Fibroblast of pulmonary artery (primary cell): ENCODE results near the gene ST8SIA1.

ENCODE experiments used
- DNase-seq: peaks from one replicate; pipeline ENCODE4 v3.0.0-alpha.2; 2010; ENCODE audit warnings: low read depth
- H3K4me3 ChIP-seq: replicated peaks from 2 replicates; pipeline ENCODE4 v1.5.1; 2011; ENCODE audit warnings: low read depth, mild to moderate bottlenecking, control low read depth, low read length, moderate library complexity
- TF ChIP-seq, protein P1 (sequence below): IDR thresholded peaks from 2 replicates; pipeline ENCODE4 v1.5.1; 2011; ENCODE audit warnings: mild to moderate bottlenecking, control low read depth, low read length, inconsistent platforms; ENCODE audit errors: missing control alignments

Gene ST8SIA1

DNA sequence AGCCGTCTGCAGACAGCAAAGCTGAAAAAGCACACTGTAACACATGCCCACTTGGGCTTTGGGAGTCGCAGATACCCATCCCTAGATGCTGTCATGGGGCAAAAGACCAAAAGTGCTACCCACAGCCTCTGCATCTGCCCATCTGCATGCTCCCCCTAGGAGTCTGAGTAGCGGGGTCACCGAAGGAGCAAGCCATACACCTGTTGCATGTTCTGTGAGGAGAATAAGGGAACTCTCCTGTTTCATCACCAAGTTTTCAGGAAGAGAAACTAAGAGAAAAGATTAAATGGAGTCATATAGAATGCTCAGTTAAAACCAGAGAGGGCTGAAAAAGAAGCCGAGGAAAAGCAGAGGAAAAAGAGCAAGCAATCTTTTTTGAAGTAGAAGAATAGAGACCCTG is 13.7 kb upstream of the ST8SIA1 start:
- TF ChIP-seq, protein P1, sequence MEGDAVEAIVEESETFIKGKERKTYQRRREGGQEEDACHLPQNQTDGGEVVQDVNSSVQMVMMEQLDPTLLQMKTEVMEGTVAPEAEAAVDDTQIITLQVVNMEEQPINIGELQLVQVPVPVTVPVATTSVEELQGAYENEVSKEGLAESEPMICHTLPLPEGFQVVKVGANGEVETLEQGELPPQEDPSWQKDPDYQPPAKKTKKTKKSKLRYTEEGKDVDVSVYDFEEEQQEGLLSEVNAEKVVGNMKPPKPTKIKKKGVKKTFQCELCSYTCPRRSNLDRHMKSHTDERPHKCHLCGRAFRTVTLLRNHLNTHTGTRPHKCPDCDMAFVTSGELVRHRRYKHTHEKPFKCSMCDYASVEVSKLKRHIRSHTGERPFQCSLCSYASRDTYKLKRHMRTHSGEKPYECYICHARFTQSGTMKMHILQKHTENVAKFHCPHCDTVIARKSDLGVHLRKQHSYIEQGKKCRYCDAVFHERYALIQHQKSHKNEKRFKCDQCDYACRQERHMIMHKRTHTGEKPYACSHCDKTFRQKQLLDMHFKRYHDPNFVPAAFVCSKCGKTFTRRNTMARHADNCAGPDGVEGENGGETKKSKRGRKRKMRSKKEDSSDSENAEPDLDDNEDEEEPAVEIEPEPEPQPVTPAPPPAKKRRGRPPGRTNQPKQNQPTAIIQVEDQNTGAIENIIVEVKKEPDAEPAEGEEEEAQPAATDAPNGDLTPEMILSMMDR, result no peak
- H3K4me3 ChIP-seq, result no peak overlapping the region
- DNase-seq, result no peak

DNA sequence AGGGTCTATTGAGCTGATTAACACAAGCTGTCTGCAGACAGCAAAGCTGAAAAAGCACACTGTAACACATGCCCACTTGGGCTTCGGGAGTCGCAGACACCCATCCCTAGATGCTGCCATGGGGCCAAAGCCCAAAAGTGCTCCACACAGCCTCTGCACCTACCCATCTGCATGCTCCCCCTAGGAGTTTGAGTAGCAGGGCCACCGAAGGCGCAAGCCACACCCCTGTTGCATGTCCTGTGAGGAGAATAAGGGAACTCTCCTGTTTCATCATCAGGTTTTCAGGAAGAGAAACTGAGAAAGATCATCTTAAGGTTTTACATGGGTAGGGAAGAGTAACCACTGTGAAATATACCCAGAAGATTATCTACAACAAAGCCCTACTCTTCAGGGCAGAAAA is 5.6 kb upstream of the ST8SIA1 start:
- DNase-seq, result no peak
- no peak overlapping the region for H3K4me3 ChIP-seq
- TF ChIP-seq, protein P1, result no peak

DNA sequence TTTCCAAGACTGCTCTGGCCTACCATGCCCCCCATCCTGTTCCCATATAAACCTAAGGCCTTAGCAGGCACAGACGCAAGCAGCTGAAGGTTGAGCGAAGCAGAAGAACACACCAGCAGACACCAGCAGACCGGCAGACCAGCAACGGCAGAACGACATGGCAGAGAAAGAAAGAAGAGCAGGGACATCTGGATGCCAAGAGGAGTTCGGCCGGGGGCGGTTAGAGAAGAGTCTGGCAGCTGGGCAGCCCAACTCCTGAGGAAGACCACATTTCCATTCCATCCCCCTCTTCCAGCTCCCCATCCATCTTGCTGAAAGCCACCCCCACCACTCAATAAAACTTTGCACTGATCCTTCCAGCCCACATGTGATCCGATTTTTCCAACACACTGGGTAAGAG is 5.2 kb upstream of the ST8SIA1 start:
- no peak overlapping the region for H3K4me3 ChIP-seq
- TF ChIP-seq, protein P1, result no peak
- DNase-seq, result no peak

DNA sequence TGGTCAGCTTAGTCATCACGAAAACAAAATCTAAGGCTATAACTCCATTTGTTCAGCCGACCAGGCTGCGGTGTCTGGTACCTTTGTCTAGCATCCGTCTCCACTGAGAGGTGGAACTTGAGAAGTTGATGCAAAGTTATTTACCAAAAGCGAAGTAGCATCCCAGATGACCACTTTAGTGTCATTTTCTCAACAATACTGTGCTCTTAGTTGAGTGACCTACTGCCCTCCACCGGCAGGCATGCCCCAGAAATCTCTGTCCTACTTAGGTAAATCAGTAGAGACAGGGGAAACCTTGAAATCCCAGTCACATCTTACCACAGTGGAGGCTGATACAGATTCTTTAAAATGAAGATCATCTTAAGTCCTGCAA is 1.3 kb upstream of the ST8SIA1 start:
- TF ChIP-seq, protein P1, result no peak
- H3K4me3 ChIP-seq, result peak overlapping the region; percentile 64
- no peak for DNase-seq

DNA sequence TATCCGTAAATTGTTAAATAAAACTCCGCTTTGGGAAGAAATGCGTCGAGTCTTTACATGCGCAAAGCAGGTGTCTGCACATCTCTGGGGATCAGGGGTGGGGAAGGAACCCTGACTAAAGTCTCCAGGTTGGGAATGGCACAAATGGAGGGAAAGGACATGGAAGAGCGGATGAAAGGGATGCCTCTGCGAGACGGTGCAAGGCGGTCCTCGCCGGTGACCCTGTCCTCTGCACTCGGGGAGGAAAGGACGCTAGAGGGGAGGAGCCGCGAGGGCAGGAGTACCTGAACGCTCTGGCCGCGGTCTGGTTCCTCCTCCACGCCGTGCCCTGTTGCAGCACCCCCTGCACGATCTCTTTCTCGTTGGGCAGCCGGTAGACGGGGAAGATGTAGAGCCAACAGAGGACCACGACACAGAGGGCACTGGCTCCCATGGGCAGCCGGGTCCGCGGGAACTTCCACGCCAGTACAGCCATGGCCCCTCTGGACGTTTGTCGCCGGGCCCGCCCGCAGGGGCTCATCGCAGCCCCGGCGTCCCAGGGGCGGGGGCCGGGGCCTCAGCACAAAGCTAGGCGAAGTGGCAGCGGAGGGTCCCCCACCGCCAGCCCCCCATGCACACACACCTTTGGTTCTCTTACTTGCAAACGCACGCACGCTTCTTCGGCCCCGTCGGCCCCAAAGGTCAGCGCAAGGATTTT is 646 bp downstream of the ST8SIA1 start:
- no peak for DNase-seq
- TF ChIP-seq, protein P1, result no peak
- peak overlapping the region; percentile 64 for H3K4me3 ChIP-seq

DNA sequence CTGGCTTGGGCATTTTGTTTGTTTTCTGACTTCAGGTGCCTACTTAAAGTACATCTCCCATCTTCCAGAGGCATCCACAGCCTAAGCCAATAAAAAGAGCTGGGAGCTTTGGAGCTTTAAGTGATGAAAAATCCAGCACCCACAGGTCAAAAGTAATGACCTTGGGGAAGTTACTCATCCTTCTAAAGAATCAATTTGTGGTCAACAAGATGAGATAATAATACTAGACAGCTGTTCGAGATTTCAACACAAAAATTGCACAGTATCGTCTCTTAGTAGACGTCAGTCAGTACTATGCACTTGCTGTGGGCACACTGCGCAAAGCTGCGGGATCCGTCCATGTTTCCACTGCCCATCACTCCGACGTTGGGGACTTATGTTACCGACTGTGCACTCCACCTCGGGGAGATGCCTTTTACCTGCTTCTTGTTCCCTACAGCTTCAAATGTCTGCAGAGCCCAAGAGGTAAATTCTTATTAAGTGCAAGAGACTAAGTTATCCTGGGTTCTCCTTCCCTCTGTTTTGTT is 1.3 kb downstream of the ST8SIA1 start:
- H3K4me3 ChIP-seq, result no peak overlapping the region
- TF ChIP-seq, protein P1, result no peak
- peak; percentile 69 for DNase-seq

DNA sequence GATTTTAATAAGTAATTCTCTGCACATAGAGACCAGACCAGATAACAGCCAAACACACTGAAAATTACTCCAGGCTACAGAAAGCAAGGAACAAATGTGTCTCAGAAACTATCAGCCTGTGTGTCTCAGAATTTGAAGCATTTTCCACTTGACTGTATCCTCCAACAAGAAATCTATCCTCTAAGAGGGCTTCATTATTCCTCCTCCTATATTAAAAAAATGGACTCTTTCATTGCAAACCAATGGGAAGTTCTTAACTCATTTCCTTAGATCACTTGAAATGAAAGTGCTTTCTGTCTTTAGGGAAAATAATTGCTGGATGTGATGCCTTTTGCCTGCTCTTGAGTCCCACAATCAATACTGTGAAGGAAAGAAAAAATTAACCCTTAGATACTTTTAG is 2.3 kb downstream of the ST8SIA1 start:
- no peak overlapping the region for H3K4me3 ChIP-seq
- DNase-seq, result no peak
- TF ChIP-seq, protein P1, result no peak
